NCI-H2107 (cell line): ENCODE data around the gene TAOK1.

ENCODE experiments used
- DNase-seq: peaks from one replicate; lab custom pipeline; 2025; lab: John Stamatoyannopoulos, UW

TAOK1 gene

GRCh38 chr17:29595107-29595942 lies 205.2 kb downstream of the TAOK1 start:
- no peak for DNase-seq

- DNase-seq: no peak
Measured at GRCh38 chr17:29595943-29596774, 206.0 kb downstream of the TAOK1 start.

DNA sequence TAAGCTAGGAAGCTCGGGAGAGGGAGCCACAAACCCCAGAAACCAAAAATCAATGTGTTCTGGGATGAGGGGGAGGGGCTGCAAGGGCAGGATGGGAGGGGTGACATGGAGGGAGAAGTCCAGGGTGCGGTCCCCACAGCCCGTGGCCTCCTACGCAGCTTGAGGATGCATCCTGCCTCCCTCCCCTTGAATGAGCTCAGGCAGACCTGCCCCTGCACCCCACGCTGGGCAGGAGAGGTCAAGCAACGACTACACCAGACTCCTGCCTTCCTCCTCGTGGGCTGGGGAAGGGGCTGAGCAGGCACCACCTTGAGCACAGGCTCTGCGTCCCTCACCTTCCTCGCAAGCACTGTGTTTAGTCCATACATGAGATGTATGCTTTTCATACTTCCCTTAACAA lies 206.6 kb downstream of the TAOK1 start:
- DNase-seq: no peak

- DNase-seq: no peak
Measured at GRCh38 chr17:29597361-29598172, 207.4 kb downstream of the TAOK1 start.
